Esophagus squamous epithelium (tissue), 5 donors: ENCODE results near the gene RYR3. TPM values are rescaled to one million over a fixed set of nuclear protein-coding genes. Genes with fewer than 3 reads are reported as not detected.

Source experiments
- DNase-seq: peaks from one replicate; lab custom pipeline; 2025; lab: John Stamatoyannopoulos, UW
- H3K27ac ChIP-seq, 4 donors: fragments of 200-600 bp; sonication (generic); one replicate each; pipeline ENCODE4 v1.5.1; 2016 to 2019; ENCODE audit warnings: mild to moderate bottlenecking in 1 of 4
- H3K27me3 ChIP-seq, 4 donors: fragments of 200-600 bp; sonication (generic); 1 replicate in 3 of 4; 2 replicates in 1 of 4; pipeline versions ENCODE4 v1.5.1 to v1.6.0; 2017 to 2021; ENCODE audit warnings: antibody characterized with exemption in 1 of 4
- H3K36me3 ChIP-seq, 3 donors: fragments of 200-600 bp; sonication (generic); one replicate each; pipeline ENCODE4 v1.5.1; 2016 to 2019
- H3K4me1 ChIP-seq, 3 donors: fragments of 200-600 bp; sonication (generic); one replicate each; pipeline ENCODE4 v1.5.1; 2017 to 2019
- H3K4me3 ChIP-seq, 4 donors: fragments of 200-600 bp; sonication (generic); 1 replicate in 3 of 4; 2 replicates in 1 of 4; pipeline ENCODE4 v1.5.1; 2016 to 2019; ENCODE audit warnings: mild to moderate bottlenecking in 2 of 4, moderate library complexity in 1 of 4
- H3K9me3 ChIP-seq, 3 donors: fragments of 200-600 bp; sonication (generic); one replicate each; pipeline ENCODE4 v1.5.1; 2016 to 2019
- CTCF ChIP-seq, 6 experiments: fragments of 450-650 bp in 4 of 6; fragments of 200-600 bp in 2 of 6; sonication (generic) in 2 of 6; IDR thresholded peaks; one replicate each; pipeline ENCODE4 v1.5.1; 2016 to 2019; ENCODE audit warnings: antibody characterized with exemption in 6 of 6, mild to moderate bottlenecking in 4 of 6, moderate library complexity in 4 of 6
- POLR2A ChIP-seq, 4 donors: fragments of 450-650 bp; IDR thresholded peaks; one replicate each; pipeline ENCODE4 v1.6.1; 2017; ENCODE audit warnings: antibody characterized with exemption in 4 of 4, mild to moderate bottlenecking in 4 of 4, moderate library complexity in 3 of 4
- WGBS, 2 donors: methylation state at CpG; one replicate each; pipeline ENCODE4 v1.1.5; 2018; 5-methylcytosine and 5-hydroxymethylcytosine counted together
- intact Hi-C: fragments of 100-400 bp; cut with DNase I; formaldehyde crosslinking; loops from one replicate; pipeline ENCODE4 v1.15.0; 2022
- total RNA-seq, 4 donors: library from RNA; depleted of rRNA; stranded (reverse); fragments of >200 nt; gene quantifications; one replicate each; pipeline ENCODE4 v1.1.0, GENCODE V29; 2016
- donor health status: DM: yes; HTN: yes; CAD: no.

Gene RYR3
- total RNA-seq, 4 donors from 2014 or later = 0.15 to 4.2 (median 0.43) TPM

DNA sequence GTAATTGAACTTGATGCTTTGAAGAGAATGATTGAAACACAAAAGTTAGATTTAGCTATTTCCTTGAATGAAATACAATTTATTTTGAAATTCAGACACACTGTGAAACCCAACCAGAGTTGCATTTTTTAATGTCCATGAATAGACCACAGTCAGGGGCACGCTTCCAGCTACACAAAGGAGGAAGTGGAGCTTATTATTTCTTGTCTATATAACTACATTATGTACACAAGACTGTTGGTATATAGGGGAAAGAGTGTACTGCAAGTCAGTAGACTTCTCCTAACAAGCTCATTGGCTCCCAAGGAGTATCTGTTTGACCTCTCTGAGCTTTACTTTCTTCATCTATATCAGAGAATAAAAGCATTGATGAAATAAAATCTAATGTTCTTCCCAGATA, 326.2 kb downstream of the RYR3 start:
- Histone ChIP-seq H3K4me1 (no peaks in the 10 kb centered on the region), H3K9me3 (no peaks in the 10 kb centered on the region), H3K27ac (no peak overlapping the region), H3K36me3 (no peaks in the 10 kb centered on the region), H3K27me3 (no peaks in the 10 kb centered on the region), H3K4me3 (no peak overlapping the region)
- TF ChIP-seq CTCF (IDR thresholded peaks at IDR 0.05) (no peak), POLR2A (IDR thresholded peaks at IDR 0.05) (no peak)
- intact Hi-C loops = no loop called here
- WGBS, 2 donors = 27 to 41% methylated on average over 1 of the region's 1 CpG
- no peak for DNase-seq

DNA sequence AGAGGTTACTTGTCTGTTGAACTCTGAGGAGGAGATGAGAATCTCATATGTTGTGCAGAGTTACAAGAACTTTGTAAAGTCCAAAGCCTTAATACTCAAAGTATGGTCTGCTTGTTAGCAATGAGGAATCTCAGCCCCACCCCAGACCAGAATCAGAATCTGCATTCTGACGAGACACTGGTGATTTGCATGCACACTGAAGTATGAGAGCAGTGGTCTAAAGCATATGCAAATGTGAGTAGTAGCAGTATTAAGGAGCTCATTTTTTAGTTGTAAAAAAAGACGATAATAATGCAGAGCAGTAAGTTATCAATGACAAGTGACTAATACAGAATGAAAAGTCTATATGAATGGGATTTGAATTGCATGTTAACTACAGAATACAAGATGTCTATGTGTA, 327.7 kb downstream of the RYR3 start:
- Histone ChIP-seq H3K9me3 (no peaks in the 10 kb centered on the region), H3K4me1 (no peaks in the 10 kb centered on the region), H3K27ac (no peak overlapping the region), H3K27me3 (no peaks in the 10 kb centered on the region), H3K36me3 (no peaks in the 10 kb centered on the region), H3K4me3 (no peak overlapping the region)
- TF ChIP-seq POLR2A (IDR thresholded peaks at IDR 0.05) (no peak), CTCF (IDR thresholded peaks at IDR 0.05) (no peak)
- intact Hi-C loops = no loop called here
- DNase-seq = no peak
- 52 to 71% methylated on average over 2 of the region's 2 CpGs for WGBS, 2 donors

DNA sequence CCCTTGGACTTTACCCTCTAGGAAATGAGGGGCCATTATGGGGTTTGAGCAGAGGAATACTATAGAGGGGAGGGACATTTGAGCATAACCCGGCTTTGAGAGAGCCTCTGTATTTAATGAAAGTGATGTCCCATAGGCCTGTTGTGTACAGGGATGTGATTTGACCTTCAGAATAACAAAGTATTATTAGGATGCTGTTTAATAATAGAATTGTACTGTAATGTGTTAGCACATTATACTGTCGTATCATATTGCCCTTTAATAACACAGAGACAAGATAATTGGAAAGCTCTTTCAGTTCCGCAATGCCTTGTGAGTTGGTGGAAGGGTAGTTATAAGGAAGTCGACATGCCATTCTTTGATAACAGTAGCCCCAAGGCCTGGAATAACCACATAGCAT, 328.3 kb downstream of the RYR3 start:
- 78 to 86% methylated on average over 4 of the region's 4 CpGs for WGBS, 2 donors
- no peak overlapping the region for H3K27ac ChIP-seq
- H3K4me3 ChIP-seq = no peak overlapping the region
- H3K9me3 ChIP-seq = no peaks in the 10 kb centered on the region
- no peak for TF ChIP-seq POLR2A (IDR thresholded peaks at IDR 0.05)
- TF ChIP-seq CTCF (IDR thresholded peaks at IDR 0.05) = no peak
- H3K27me3 ChIP-seq = no peaks in the 10 kb centered on the region
- H3K4me1 ChIP-seq = no peaks in the 10 kb centered on the region
- no peak for DNase-seq
- no peaks in the 10 kb centered on the region for H3K36me3 ChIP-seq
- intact Hi-C loops = no loop called here

DNA sequence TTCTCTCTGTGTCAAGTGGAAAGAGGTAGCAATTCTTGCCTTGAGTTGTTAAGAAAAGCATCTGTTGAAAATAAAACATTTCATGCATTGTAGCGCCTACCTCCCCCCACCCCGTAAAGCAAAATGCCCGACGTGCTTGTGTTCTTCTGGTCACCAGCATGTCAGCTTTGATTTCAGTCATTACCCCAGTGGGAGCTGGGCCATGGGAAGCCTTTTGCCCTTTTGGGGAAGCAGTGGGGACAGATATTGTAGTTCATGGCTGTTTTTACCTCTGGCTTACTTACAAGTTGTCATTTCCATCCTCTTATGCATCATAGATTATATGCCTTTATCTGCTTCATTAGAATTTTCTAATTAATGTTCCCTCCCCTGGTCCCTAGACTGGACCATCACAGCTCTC, 328.7 kb downstream of the RYR3 start:
- DNase-seq = no peak
- H3K4me3 ChIP-seq = no peak overlapping the region
- no peaks in the 10 kb centered on the region for H3K4me1 ChIP-seq
- TF ChIP-seq POLR2A (IDR thresholded peaks at IDR 0.05) (no peak), CTCF (IDR thresholded peaks at IDR 0.05) (no peak)
- intact Hi-C loops = no loop called here
- no peaks in the 10 kb centered on the region for H3K9me3 ChIP-seq
- 65 to 81% methylated on average over 4 of the region's 4 CpGs for WGBS, 2 donors
- no peaks in the 10 kb centered on the region for H3K36me3 ChIP-seq
- no peaks in the 10 kb centered on the region for H3K27me3 ChIP-seq
- no peak overlapping the region for H3K27ac ChIP-seq

DNA sequence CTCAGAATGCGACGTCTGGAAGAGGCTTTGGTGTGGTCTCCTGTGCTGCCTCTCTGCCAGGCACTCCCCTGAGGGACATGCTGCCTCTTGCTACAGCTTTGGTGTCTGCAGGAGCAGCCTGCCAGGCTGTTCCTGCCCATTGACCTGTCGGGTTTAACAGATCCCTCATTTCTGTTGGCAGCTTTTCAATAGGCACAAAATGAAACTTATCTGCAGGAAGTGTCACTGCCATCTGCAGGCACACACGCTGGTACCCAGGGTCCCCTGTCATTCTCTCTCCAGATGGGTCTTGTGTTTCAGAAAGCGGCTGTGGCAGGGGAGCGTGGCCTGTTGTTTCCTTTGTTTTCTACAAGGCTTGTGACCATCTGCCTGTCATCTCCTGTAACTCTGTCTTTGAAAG, 329.2 kb downstream of the RYR3 start:
- no peaks in the 10 kb centered on the region for H3K36me3 ChIP-seq
- no peaks in the 10 kb centered on the region for H3K9me3 ChIP-seq
- no peaks in the 10 kb centered on the region for H3K4me1 ChIP-seq
- DNase-seq = no peak
- H3K27me3 ChIP-seq = no peaks in the 10 kb centered on the region
- TF ChIP-seq POLR2A (IDR thresholded peaks at IDR 0.05) (no peak), CTCF (IDR thresholded peaks at IDR 0.05) (no peak)
- intact Hi-C loops = no loop called here
- H3K4me3 ChIP-seq = no peak overlapping the region
- no peak overlapping the region for H3K27ac ChIP-seq
- 32 to 43% methylated on average over 4 to 6 of the region's 6 CpGs for WGBS, 2 donors
